GM21825 (cell line): ENCODE results near the gene INPPL1.
"Not testable (repeated sequence)": the region's sequence is repeated elsewhere in the genome, so short reads cannot be mapped to it uniquely, and the experiment has no call there.

Experiments used
- ATAC-seq: cut with Tn5 transposase; IDR thresholded peaks from one replicate; pipeline ENCODE4 v1.9.1; 2021; ENCODE audit warnings: mild to moderate bottlenecking, moderate library complexity; ENCODE audit not compliant: unreplicated experiment

INPPL1 gene

GRCh38 chr11:72241291-72241781, 16.8 kb downstream of the INPPL1 start:
- no peak for ATAC-seq

- ATAC-seq = no peak
Measured at GRCh38 chr11:72242141-72242540, 17.6 kb downstream of the INPPL1 start.

GRCh38 chr11:72243173-72244059, 18.8 kb downstream of the INPPL1 start:
- no peak for ATAC-seq

- no peak for ATAC-seq
Measured at GRCh38 chr11:72244060-72244360, 19.4 kb downstream of the INPPL1 start, which contains the start of gene PHOX2A. Gene PHOX2A (minus strand): TSS chr11:72244176. CDS start chr11:72244004, 172 bp downstream.

GRCh38 chr11:72244361-72245262, 20.0 kb downstream of the INPPL1 start:
- no peak for ATAC-seq

GRCh38 chr11:72245263-72245816, 20.8 kb downstream of the INPPL1 start:
- no peak for ATAC-seq

GRCh38 chr11:72247584-72247983, 23.0 kb downstream of the INPPL1 start:
- ATAC-seq = no peak

- ATAC-seq = no peak
Measured at GRCh38 chr11:72249961-72250360, 25.4 kb downstream of the INPPL1 start.

GRCh38 chr11:72250661-72251464, 26.3 kb downstream of the INPPL1 start:
- ATAC-seq = no peak

GRCh38 chr11:72251614-72252013, 27.0 kb downstream of the INPPL1 start:
- no peak for ATAC-seq

- no peak for ATAC-seq
Measured at GRCh38 chr11:72253392-72253791, 28.8 kb downstream of the INPPL1 start.

- ATAC-seq = no peak
Measured at GRCh38 chr11:72254299-72254993, 29.9 kb downstream of the INPPL1 start.

- no peak for ATAC-seq
Measured at GRCh38 chr11:72257570-72257969, 33.0 kb downstream of the INPPL1 start.

- ATAC-seq = no peak
Measured at GRCh38 chr11:72259490-72259889, 34.9 kb downstream of the INPPL1 start.

GRCh38 chr11:72260574-72260973, 36.0 kb downstream of the INPPL1 start:
- no peak for ATAC-seq

GRCh38 chr11:72263361-72263760, 38.8 kb downstream of the INPPL1 start:
- ATAC-seq = no peak

GRCh38 chr11:72265951-72266350, 41.4 kb downstream of the INPPL1 start:
- ATAC-seq = no peak

- ATAC-seq = not testable (repeated sequence)
Measured at GRCh38 chr11:72266960-72267359, 42.4 kb downstream of the INPPL1 start.

GRCh38 chr11:72267956-72268617, 43.5 kb downstream of the INPPL1 start:
- ATAC-seq = no peak
